Daoy (cell line): ENCODE measurements around the gene ABHD2. TPM values are rescaled to one million over a fixed set of nuclear protein-coding genes. Genes with fewer than 3 reads are reported as not detected.
"Not testable (repeated sequence)": the region's sequence is repeated elsewhere in the genome, so short reads cannot be mapped to it uniquely, and the experiment has no call there.

ENCODE experiments used
- DNase-seq: peaks from one replicate; pipeline ENCODE4 v3.0.0-alpha.2; 2015; ENCODE audit warnings: low read depth
- total RNA-seq: library from RNA; depleted of rRNA; stranded (reverse); fragments of >200 nt; shearing (Covaris generic); gene quantifications from 2 replicates; pipeline ENCODE4 v1.2.3, GENCODE V29; 2014

ABHD2 gene
- total RNA-seq, 1 experiment from 2014 or later = 31.7 TPM

DNA sequence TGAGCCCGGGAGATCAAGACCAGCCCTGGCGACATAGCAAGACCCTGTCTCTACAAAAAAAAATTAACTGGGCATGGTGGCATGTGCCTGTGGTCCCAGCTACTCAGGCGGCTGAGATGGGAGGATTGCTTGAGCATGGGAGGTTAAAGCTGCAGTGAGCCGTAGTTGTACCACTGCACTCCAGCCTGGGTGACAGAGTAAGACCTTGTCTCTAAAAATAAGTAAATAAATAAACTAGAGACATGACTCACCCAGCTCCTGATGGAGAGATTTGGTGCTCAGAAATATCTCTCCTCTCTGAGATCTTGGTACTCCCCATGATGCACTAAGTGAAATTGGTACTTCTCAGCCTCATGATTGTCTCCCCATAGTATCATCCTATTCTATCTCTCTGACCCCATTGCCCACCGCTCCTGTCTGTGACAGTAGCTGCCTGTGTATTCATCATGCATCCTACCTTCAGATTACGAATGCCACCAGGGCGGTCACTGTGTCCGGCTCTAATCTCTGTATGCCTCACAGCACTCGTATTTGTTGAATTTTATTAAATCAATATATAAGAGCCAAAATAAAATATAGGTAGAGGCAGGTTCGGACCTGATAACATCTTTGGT lies 50.9 kb downstream of the ABHD2 start:
- no peak for DNase-seq

DNA sequence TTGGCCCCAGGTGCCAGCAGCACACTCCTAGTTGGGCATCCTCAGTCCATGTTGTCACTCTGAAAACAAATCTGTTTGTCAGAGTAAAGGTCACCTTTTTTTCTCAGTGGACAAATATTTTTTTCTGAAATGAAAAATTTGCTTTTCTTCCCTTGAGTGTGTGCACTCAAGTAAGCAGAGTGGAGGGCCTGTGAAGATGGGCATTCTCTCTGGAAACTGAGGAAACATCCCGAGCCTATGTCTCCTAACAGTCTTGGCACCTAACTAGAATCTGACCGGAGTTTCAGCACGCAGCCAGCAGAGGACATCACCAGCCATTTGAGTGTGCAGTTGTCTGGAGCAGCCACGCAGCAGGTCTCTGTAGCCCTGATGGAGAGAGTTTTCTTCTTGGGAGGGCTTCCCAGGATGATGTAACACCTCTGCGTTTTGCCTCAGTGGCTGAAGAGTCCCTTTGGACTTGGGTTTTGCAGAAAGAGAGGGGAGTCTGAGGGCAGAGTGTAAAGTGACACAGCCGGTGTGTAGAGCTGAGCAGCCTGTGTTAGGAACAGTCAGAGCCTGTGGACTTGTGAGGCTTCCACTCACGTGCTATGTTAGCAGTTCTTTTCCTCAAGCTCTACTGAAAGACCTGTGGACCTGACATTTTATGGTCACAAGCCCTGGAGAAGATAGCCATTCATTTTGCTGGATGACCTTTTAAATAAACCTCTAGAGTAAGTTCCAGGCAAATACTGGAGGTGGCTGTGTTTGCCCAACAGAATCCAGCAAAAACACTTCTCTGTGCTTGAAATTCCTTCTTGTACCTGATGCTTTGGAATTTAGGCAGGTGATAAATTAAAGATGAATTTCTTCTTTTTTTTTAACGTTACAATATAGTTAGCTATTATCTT lies 51.6 kb downstream of the ABHD2 start:
- DNase-seq = no peak

- no peak for DNase-seq
Measured at GRCh38 chr15:89140595-89140994, 52.3 kb downstream of the ABHD2 start.

DNA sequence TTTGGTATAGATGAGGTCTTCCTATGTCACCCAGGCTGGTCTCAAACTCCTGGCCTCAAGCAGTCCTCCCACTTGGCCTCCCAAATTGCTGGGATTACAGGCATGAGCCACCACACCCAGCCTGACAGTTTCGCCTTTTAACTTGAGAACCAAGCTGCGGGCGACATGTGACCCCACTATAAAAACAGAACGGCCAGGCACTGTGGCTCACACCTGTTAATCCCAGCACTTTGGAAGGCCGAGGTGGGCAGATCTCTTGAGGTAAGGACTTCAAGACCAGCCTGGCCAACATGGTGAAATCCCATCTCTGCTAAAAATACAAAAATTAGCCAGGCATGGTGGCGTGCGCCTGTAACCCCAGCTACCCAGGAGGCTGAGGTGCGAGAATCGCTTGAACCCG lies 52.9 kb downstream of the ABHD2 start:
- not testable (repeated sequence) for DNase-seq

DNA sequence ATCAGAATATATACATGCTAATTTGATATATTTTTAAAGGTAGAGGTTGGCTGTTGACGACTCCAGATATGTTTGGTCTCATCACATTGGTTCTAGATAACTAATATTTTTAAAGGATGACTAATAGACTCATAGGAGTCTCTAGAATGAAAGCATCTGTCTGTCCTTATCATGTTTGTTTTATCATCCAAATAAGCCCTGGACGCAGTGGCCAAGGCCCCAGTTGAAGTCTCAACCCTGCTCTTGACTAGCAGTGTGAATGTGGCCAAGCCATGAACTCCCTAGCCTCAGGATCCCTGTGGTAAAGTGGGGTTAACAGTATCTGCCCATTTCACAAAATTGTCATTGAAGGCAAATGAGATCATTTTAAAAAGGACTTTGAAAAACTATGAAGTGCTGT lies 53.6 kb downstream of the ABHD2 start:
- no peak for DNase-seq

GRCh38 chr15:89142423-89142822 lies 54.2 kb downstream of the ABHD2 start:
- no peak for DNase-seq

DNA sequence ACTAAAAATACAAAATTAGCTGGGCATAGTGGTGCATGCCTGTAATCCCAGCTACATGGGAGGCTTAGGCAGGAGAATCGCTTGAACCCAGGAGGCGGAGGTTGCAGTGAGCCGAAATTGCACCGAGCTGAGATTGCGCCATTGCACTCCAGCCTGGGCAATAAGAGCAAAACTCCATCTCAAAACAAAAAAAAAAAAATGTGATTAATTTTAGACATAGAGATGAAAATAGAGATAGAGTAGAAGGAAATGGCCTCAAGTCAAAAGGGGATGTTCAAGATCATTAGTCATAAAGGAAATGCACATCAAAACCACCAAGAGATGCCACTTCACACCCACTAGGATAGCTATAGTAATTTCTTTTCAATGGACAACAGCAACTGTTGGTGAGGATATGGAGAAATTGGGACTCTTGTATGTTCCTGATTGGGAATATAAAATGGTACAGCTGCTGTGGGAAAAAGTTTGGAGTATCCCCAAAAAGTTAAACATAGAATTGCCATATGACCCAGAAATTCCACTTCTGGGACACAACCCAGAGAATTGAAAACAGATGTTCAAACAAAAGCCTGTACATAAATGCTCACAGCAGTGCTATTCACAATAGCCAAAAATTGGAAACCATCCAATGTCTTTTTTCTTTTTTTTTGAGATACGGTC lies 55.4 kb downstream of the ABHD2 start:
- peak; percentile 28 for DNase-seq

DNA sequence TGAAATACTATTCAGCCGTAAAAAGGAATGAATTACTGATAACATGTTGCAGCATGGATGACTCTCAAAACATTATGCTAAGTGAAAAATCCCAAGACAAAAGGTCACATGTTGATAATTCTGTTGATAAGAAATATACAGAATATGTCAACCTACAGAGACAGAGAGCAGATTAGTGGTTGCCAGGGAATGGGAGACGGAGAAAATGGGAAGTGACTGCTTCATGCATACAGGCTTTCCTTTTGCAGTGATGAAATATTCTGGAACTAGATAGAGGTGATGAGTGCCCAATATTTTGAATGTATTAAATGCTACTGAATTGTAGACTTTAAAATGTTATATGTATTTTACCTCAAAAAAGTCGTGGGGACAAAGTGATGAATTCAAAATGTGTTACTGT lies 56.2 kb downstream of the ABHD2 start:
- DNase-seq = no peak

DNA sequence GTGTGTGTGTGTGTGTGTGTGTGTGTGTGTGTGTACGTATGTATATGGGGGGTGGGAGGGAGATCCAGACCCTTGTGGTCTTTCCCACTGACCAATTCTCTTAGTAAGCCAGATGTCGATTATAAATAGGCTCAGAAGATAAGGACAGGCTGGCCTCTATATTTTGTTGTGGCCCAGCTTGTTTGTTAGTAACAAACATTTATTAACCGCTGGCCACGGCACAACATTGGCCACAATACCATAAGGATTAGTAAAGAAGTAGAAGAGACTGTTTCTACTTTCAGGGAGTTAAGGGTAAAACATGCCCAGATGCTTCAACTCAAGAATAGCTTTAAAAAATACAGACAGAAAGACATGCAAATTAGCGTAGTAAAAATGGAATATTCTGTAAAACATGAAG lies 58.1 kb downstream of the ABHD2 start:
- no peak for DNase-seq

GRCh38 chr15:89148126-89148525 lies 59.9 kb downstream of the ABHD2 start:
- DNase-seq = no peak

DNA sequence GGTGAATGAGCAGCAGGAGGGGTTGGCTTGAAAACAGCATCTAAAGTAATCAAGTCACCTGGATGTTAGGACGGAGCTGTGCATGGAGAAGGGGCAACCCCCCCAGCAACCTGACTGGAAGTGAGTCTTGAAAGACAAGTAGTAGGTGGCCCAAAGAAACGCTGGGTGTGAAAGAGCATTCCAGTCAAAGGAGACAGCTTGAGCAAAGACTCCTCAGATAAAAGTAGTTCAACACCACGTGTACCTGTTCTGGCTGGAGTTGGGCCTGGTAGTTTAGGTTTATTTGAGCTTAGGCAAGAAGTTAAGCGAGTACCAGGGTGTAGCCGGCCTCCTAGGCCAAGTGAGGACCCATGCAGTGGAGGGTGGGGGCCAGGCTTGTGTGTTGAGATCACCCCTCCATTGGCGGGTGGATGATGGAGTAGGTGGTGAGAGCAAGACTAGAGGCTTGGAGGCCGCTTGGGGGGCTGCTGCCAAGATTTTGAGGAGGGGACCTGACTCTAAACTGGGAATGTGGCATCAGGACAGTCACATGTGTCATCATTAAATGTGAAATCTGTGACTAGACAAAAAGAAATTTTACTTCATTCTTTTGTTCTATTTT lies 61.3 kb downstream of the ABHD2 start:
- DNase-seq = no peak

GRCh38 chr15:89150287-89150686 lies 62.0 kb downstream of the ABHD2 start:
- DNase-seq = no peak

DNA sequence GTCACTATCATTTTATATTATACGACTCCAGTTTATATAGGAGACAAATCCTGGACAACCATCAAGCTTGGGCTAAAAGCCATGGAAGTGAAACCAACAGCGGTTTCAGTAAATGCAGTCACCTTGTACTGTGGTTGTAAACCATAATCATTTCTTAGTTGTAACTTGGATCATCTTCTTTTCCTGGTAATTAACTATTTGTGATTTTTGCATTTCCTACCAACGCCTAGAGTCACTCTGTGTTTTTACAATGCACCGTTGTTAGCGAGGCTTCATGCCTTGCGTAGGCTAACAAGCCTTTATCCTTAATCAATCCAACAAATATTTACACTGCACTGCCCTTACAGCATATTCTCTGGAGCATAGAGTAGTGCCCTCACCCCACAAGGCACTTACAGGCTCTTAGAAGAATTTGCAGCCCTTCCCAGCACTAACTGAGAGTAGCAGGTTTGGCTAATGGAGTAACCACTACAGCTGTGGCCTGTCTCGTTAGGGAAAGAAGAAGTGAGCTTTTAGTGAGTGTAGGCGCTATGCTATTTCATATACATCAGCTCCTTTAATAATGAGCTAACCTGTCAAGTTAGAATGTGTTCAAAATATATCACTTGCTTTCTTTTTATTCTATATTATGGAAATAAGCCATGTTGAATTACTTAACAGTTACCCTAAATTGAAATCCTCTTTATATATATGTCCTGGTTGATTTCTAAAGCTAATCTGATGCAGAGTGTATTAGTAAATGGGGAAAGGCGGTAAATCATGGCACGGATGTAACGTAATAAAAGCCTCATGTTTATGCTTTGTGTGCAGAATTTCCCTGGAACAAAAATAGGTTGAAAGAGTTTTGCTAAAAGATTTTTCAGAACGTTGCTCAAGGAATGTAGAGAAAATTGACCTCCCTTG lies 62.8 kb downstream of the ABHD2 start:
- DNase-seq = no peak

GRCh38 chr15:89155122-89155521 lies 66.9 kb downstream of the ABHD2 start:
- no peak for DNase-seq

- no peak for DNase-seq
Measured at GRCh38 chr15:89155656-89156055, 67.4 kb downstream of the ABHD2 start.

DNA sequence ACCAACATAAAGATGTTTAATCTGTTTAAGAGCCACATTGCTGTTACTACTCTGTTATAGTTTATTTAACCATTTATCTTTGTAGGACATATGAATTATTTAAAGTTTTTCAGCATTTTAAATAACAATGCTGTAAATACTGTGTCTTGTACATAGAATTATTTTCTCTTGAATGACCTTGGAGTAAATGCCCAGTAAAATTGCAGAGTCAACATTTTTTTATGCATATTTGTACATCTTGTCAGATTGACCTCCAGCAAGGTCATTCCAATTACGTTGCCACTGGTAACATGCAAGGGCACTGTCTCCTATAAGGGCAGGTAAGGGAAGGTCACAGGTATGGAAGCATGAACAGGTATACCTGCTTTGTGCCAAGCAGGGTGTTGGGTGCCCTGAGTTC lies 68.8 kb downstream of the ABHD2 start:
- DNase-seq = no peak

DNA sequence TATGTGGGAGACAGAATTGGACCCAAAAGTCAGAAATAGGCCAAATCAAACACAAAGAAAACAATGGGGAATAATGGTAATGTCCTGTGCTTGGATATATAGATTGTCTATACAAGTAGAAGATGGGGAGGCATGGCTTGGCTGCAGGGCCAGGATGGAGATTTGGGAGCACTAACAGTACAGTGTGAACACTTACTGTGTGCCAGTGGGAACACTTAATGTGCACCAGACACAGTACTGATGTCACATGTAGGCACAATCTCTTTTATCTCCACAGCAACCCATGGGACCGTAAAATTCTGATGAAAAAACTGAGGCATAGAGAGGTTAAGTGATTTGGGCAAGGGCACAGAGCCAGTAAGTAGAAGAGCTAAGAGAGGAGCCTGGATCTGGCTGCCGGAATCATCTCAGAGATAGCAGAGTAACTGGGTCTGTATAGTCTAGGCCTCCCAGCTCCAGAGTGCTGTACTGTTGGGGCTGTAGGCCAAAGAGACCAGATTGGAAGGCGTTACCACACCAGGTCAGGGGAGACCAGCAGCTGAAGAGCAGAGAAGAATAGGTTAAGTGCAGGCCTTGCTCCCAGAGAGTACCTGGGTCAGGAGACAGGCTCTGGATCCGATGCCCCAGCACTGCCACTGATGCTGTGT lies 69.8 kb downstream of the ABHD2 start:
- DNase-seq = no peak

DNA sequence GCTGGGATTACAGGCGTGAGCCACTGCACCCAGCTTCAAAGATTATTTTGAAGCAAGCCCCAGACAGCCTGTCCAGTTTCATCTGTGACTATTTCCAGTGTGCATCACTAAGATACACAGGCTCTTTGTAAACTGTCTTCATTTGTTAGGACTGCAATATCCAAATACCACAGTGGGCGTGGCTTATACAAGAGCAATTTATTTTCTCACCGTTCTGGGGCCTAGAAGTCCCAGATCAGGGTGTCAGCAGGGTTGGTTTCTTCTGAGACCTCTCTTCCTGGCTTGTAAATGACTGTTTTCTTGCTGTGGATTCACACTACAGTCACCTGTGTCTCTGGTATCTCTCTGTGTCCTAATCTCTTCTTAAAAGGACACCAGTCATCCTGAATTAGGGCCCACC lies 73.4 kb downstream of the ABHD2 start:
- no peak for DNase-seq

DNA sequence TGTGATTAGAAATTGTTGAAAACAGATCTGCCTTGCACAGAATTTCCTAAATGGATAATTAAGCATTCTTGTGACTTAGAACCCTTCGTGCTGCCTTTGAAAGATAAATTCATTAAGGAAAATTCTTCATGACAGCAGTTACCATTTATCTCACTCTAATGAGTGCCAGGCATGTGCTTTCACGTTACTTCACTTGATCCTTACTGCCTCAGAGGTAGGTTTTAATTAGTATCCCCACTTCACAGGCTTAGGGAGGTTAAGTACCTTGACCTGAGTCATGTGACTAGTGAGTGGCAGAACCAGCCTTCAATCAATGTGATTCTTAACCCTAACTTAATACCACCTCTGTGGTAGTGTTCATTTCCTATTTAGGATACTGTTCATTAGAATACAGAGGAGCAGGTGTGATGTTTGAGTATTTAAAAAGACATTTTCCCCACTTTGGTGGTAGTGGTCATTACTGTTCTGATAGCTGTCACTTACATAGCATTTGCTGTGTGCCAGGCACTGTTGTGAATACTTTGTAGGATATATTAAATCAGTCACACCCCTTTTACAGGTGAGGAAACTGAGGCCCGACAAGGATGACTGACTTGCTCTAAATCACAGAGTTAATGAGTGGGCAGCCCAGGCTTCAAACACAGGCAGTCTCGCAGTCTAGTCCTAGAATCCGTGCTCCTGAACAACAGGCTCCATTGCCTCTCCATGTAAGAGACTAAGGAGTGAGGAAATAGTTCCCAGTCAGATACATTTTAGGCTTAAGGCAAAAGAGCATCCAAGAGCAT lies 75.2 kb downstream of the ABHD2 start:
- DNase-seq = no peak

DNA sequence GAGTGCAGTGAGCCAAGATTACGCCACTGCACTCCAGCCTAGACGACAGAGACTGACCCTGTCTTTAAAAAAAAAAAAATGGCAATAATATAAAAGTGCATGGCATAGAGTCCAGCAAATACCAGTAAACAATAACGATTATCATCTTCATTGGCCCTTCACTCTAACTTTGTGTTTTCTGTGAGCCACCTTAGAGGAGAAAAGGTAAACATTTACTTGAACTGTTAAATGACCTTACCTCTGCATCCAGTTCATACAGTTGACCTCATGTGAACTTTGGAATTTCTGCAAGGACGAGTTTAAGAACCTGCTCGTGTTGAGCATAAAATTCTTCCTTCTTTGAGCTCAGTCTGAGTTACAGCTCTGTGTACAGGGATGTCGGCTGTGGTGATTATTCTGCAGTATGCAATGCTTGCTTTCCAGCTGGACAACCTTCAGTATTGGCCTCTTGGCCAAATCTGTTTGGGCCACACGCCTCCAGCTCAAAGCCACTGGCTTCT lies 76.5 kb downstream of the ABHD2 start:
- DNase-seq = no peak
